Subcutaneous abdominal adipose tissue (tissue), 5 donors: Measurements from ENCODE around the gene NPPC.
"Not testable (repeated sequence)": the region's sequence is repeated elsewhere in the genome, so short reads cannot be mapped to it uniquely, and the experiment has no call there.

Source experiments
- H3K27ac ChIP-seq: one replicate; pipeline ENCODE4 v1.7.0; 2013; ENCODE audit warnings: low read depth, mild to moderate bottlenecking, inconsistent platforms, low read length, moderate library complexity
- H3K27me3 ChIP-seq, 5 donors: one replicate each; pipeline ENCODE4 v1.7.0; 2013; ENCODE audit warnings: low read length in 5 of 5, inconsistent platforms in 1 of 5; ENCODE audit not compliant: control insufficient read depth in 5 of 5, insufficient read depth in 4 of 5
- H3K36me3 ChIP-seq, 5 donors: one replicate each; pipeline ENCODE4 v1.7.0; 2013; ENCODE audit warnings: low read length in 5 of 5; ENCODE audit not compliant: control insufficient read depth in 5 of 5, insufficient read depth in 5 of 5
- H3K4me1 ChIP-seq, 5 donors: one replicate each; pipeline ENCODE4 v1.7.0; 2013; ENCODE audit warnings: low read length in 5 of 5, mild to moderate bottlenecking in 3 of 5, moderate library complexity in 1 of 5; ENCODE audit not compliant: control insufficient read depth in 5 of 5, insufficient read depth in 5 of 5
- H3K4me3 ChIP-seq, 5 donors: one replicate each; pipeline ENCODE4 v1.7.0; 2013; ENCODE audit warnings: low read length in 5 of 5, low read depth in 1 of 5
- H3K9ac ChIP-seq, 5 donors: one replicate each; pipeline ENCODE4 v1.7.0; 2013; ENCODE audit warnings: low read length in 5 of 5, mild to moderate bottlenecking in 4 of 5, moderate library complexity in 3 of 5
- H3K9me3 ChIP-seq, 5 donors: one replicate each; pipeline ENCODE4 v1.7.0; 2013; ENCODE audit warnings: low read length in 5 of 5; ENCODE audit not compliant: control insufficient read depth in 5 of 5
- donor health status: healthy.
- donor health status: healthy.
- donor health status: healthy.
- donor health status: healthy.
- donor health status: healthy.

NPPC gene

GRCh38 chr2:231894566-231895380 lies 31.4 kb downstream of the NPPC start:
- Histone ChIP-seq H3K27ac (no peak overlapping the region), H3K4me1 (peaks cover 0 to 5% (median 0%) of the 10 kb centered on the region in 5 donors), H3K4me3 (no peak overlapping the region), H3K27me3 (peaks cover 2 to 7% (median 3%) of the 10 kb centered on the region in 5 donors), H3K9me3 (no peaks in the 10 kb centered on the region), H3K36me3 (no peaks in the 10 kb centered on the region), H3K9ac (no peak overlapping the region)

GRCh38 chr2:231891514-231891905 lies 34.7 kb downstream of the NPPC start:
- H3K4me1 ChIP-seq: peaks cover 0 to 5% (median 0%) of the 10 kb centered on the region in 5 donors

GRCh38 chr2:231890896-231891513 lies 35.2 kb downstream of the NPPC start:
- peaks cover 0 to 5% (median 0%) of the 10 kb centered on the region in 5 donors for H3K4me1 ChIP-seq
- no peak overlapping the region for H3K4me3 ChIP-seq
- no peak overlapping the region for H3K9ac ChIP-seq
- no peak overlapping the region for H3K27ac ChIP-seq
- H3K27me3 ChIP-seq: peaks cover 2 to 12% (median 9%) of the 10 kb centered on the region in 5 donors
- H3K9me3 ChIP-seq: peaks cover 2 to 5% (median 3%) of the 10 kb centered on the region in 5 donors
- H3K36me3 ChIP-seq: no peaks in the 10 kb centered on the region

More at GRCh38 chr2:231891514-231891905, 34.7 kb downstream of the NPPC start:
- H3K9me3 ChIP-seq: no peaks in the 10 kb centered on the region
- H3K27me3 ChIP-seq: peaks cover 2 to 7% (median 6%) of the 10 kb centered on the region in 5 donors
- H3K36me3 ChIP-seq: no peaks in the 10 kb centered on the region
- H3K4me3 ChIP-seq: no peak overlapping the region
- no peak overlapping the region for H3K9ac ChIP-seq
- H3K27ac ChIP-seq: no peak overlapping the region

- Histone ChIP-seq H3K27ac (no peak overlapping the region), H3K4me3 (no peak overlapping the region), H3K9ac (no peak overlapping the region), H3K36me3 (no peaks in the 10 kb centered on the region), H3K9me3 (peaks cover 3 to 7% (median 5%) of the 10 kb centered on the region in 5 donors), H3K27me3 (peaks cover 9 to 29% (median 22%) of the 10 kb centered on the region in 5 donors), H3K4me1 (peaks cover 0 to 14% (median 8%) of the 10 kb centered on the region in 5 donors)
Measured at GRCh38 chr2:231887756-231888155, 38.4 kb downstream of the NPPC start.

GRCh38 chr2:231886071-231886681 lies 40.0 kb downstream of the NPPC start:
- Histone ChIP-seq H3K27ac (no peak overlapping the region), H3K9ac (no peak overlapping the region), H3K4me3 (peak overlapping the region in 1 of 5 donors; percentile 12), H3K9me3 (peaks cover 3 to 7% (median 5%) of the 10 kb centered on the region in 5 donors), H3K27me3 (peaks cover 11 to 30% (median 20%) of the 10 kb centered on the region in 5 donors), H3K36me3 (no peaks in the 10 kb centered on the region), H3K4me1 (peaks cover 0 to 14% (median 8%) of the 10 kb centered on the region in 5 donors)

GRCh38 chr2:231884438-231885140 lies 41.6 kb downstream of the NPPC start:
- H3K4me3 ChIP-seq: no peak overlapping the region
- no peak overlapping the region for H3K9ac ChIP-seq
- peaks cover 0 to 9% (median 8%) of the 10 kb centered on the region in 5 donors for H3K4me1 ChIP-seq
- no peak overlapping the region for H3K27ac ChIP-seq
- no peaks in the 10 kb centered on the region for H3K36me3 ChIP-seq
- H3K27me3 ChIP-seq: peaks cover 11 to 30% (median 20%) of the 10 kb centered on the region in 5 donors
- peaks cover 3 to 7% (median 5%) of the 10 kb centered on the region in 5 donors for H3K9me3 ChIP-seq

- Histone ChIP-seq H3K27ac (no peak overlapping the region), H3K36me3 (no peaks in the 10 kb centered on the region), H3K9ac (no peak overlapping the region), H3K4me1 (peaks cover 0 to 9% (median 8%) of the 10 kb centered on the region in 5 donors), H3K4me3 (no peak overlapping the region), H3K9me3 (peaks cover 3 to 7% (median 5%) of the 10 kb centered on the region in 5 donors), H3K27me3 (peaks cover 11 to 30% (median 20%) of the 10 kb centered on the region in 5 donors)
Measured at GRCh38 chr2:231883468-231883881, 42.7 kb downstream of the NPPC start.

GRCh38 chr2:231882646-231883045 lies 43.5 kb downstream of the NPPC start:
- no peak overlapping the region for H3K4me3 ChIP-seq
- H3K9ac ChIP-seq: no peak overlapping the region
- no peaks in the 10 kb centered on the region for H3K36me3 ChIP-seq
- H3K9me3 ChIP-seq: peaks cover 3 to 7% (median 5%) of the 10 kb centered on the region in 5 donors
- peaks cover 11 to 35% (median 20%) of the 10 kb centered on the region in 5 donors for H3K27me3 ChIP-seq
- H3K27ac ChIP-seq: no peak overlapping the region
- peaks cover 0 to 9% (median 8%) of the 10 kb centered on the region in 5 donors for H3K4me1 ChIP-seq

GRCh38 chr2:231880371-231880770 lies 45.8 kb downstream of the NPPC start:
- not testable (repeated sequence) for H3K9ac ChIP-seq, H3K36me3 ChIP-seq, H3K4me1 ChIP-seq, H3K9me3 ChIP-seq, H3K4me3 ChIP-seq, H3K27ac ChIP-seq
- peaks cover 8 to 26% (median 12%) of the 10 kb centered on the region in 5 donors for H3K27me3 ChIP-seq
